K562 (cell line): ENCODE measurements around the gene SRPK3. TPM values are rescaled to one million over a fixed set of nuclear protein-coding genes. Genes with fewer than 3 reads are reported as not detected.

Source experiments
- ATAC-seq: fragments of 200-7000 bp; cut with Tn5 transposase; 3 replicates; pipeline ENCODE4 v1.9.1; 2020; ENCODE audit warnings: moderate library complexity
- BruUV-seq: library from RNA; stranded (reverse); fragments of 400-500 nt; replicated peaks from 2 replicates; lab custom pipeline; 2021; lab: Mats Ljungman, UMichigan
- CTCF ChIA-PET: fragments of 300-600 bp; formaldehyde crosslinking; extraction: SDS; loops from one replicate; lab custom pipeline; 2021; ENCODE audit warnings: low intra/inter-chr PET ratio; lab: Yijun Ruan, JAX
- POLR2A ChIA-PET: fragments of 300-600, 350-650 bp; sonication (Branson Sonifier 250); formaldehyde crosslinking; extraction: SDS; loops from one replicate; lab custom pipeline; 2021; ENCODE audit warnings: antibody characterized with exemption, inconsistent platforms; lab: Yijun Ruan, JAX
- DNase-seq, 4 experiments: peaks; one replicate each; pipeline versions ENCODE4 v3.0.0 to v3.0.0-alpha.2; 2011 to 2018; ENCODE audit warnings: low spot score in 3 of 4, mixed read lengths in 3 of 4; ENCODE audit errors: extremely low read depth in 1 of 4
- FAIRE-seq: peaks from 2 replicates; lab custom pipeline; 2011; peaks lifted over from hg19 to GRCh38; lab: Jason Lieb, UNC
- H2AFZ ChIP-seq: 2 replicates; pipeline ENCODE4 v1.6.0; 2011; ENCODE audit warnings: low read depth, low read length, control low read depth, inconsistent platforms
- H3K27ac ChIP-seq: fragments of 200-600 bp; 3 replicates; pipeline ENCODE4 v1.8.0; 2011; ENCODE audit warnings: low read depth, mild to moderate bottlenecking, control low read depth, inconsistent platforms, low read length, moderate library complexity, mixed read lengths; ENCODE audit errors: extremely low read depth
- H3K27me3 ChIP-seq, 2 experiments: fragments of 300-600 bp in 1 of 2; 2 replicates in 1 of 2; 3 replicates in 1 of 2; pipeline versions ENCODE4 v1.6.0 to v1.8.0; 2011; ENCODE audit warnings: inconsistent platforms in 2 of 2, low read length in 2 of 2, mild to moderate bottlenecking in 1 of 2, mixed read lengths in 1 of 2, moderate library complexity in 1 of 2; ENCODE audit not compliant: control insufficient read depth in 2 of 2, insufficient read depth in 2 of 2
- H3K36me3 ChIP-seq: fragments of 300-600 bp; 3 replicates; pipeline ENCODE4 v1.8.0; 2011; ENCODE audit warnings: mild to moderate bottlenecking, low read length, inconsistent platforms; ENCODE audit not compliant: control insufficient read depth, insufficient read depth
- H3K4me1 ChIP-seq, 2 experiments: fragments of 200-600 bp in 1 of 2; replicated peaks in 1 of 2; 2 replicates in 1 of 2; 3 replicates in 1 of 2; pipeline versions ENCODE4 v1.5.1 to v1.8.0; 2011; ENCODE audit warnings: inconsistent platforms in 2 of 2, low read length in 2 of 2, mild to moderate bottlenecking in 1 of 2, mixed read lengths in 1 of 2, moderate library complexity in 1 of 2; ENCODE audit not compliant: control insufficient read depth in 2 of 2, insufficient read depth in 2 of 2
- H3K4me2 ChIP-seq: 2 replicates; pipeline ENCODE4 v1.6.1; 2011; ENCODE audit warnings: low read length, control low read depth, inconsistent platforms, mixed read lengths; ENCODE audit not compliant: insufficient read depth
- H3K4me3 ChIP-seq: fragments of 200-600 bp; sonication (generic), shearing (Covaris generic); 2 replicates; pipeline ENCODE4 v1.5.1; 2016; ENCODE audit warnings: control low read depth, inconsistent platforms
- H3K79me2 ChIP-seq: fragments of 200-600 bp; 3 replicates; pipeline ENCODE4 v1.8.0; 2011; ENCODE audit warnings: low read length, inconsistent platforms; ENCODE audit not compliant: control insufficient read depth, insufficient read depth
- H3K9ac ChIP-seq, 2 experiments: 2 replicates each; pipeline versions ENCODE4 v1.6.0 to v1.6.1; 2011; ENCODE audit warnings: low read depth in 2 of 2, low read length in 2 of 2, control low read depth in 1 of 2, inconsistent platforms in 1 of 2, mild to moderate bottlenecking in 1 of 2, mixed read lengths in 1 of 2; ENCODE audit not compliant: insufficient read depth in 1 of 2
- H3K9me1 ChIP-seq: one replicate; pipeline ENCODE4 v1.6.0; 2011; ENCODE audit warnings: inconsistent platforms, mild to moderate bottlenecking, low read length, moderate library complexity; ENCODE audit not compliant: control insufficient read depth, insufficient read depth
- H3K9me3 ChIP-seq: replicated peaks from 2 replicates; pipeline ENCODE4 v1.5.1; 2011; ENCODE audit warnings: low read depth, low read length, inconsistent platforms; ENCODE audit not compliant: control insufficient read depth, insufficient read depth
- H4K20me1 ChIP-seq: replicated peaks from 2 replicates; pipeline ENCODE4 v1.6.1; 2011; ENCODE audit warnings: low read length, inconsistent platforms, mixed read lengths; ENCODE audit not compliant: control insufficient read depth, insufficient read depth
- CHD2 ChIP-seq: IDR thresholded peaks from 2 replicates; pipeline ENCODE4 v1.6.1; 2011; ENCODE audit warnings: low read depth, low read length
- JUND ChIP-seq, 2 experiments: IDR thresholded peaks; 2 replicates in 1 of 2; 3 replicates in 1 of 2; pipeline ENCODE4 v1.6.1; 2011; ENCODE audit warnings: borderline replicate concordance in 2 of 2, low read depth in 2 of 2, low read length in 2 of 2, improper control_type of control experiment in 1 of 2, missing biosample characterization in 1 of 2, missing genetic modification characterization in 1 of 2, missing genetic modification reagents in 1 of 2
- POLR2G ChIP-seq: fragments of 200-400 bp; formaldehyde crosslinking; IDR thresholded peaks from 2 replicates; pipeline ENCODE4 v1.6.1; 2017; ENCODE audit warnings: low read depth, mild to moderate bottlenecking, antibody characterized with exemption, low read length, moderate library complexity
- TFAM ChIP-seq: fragments of 250-450 bp; sonication (Bioruptor Pico); conservative IDR thresholded peaks from 2 replicates; pipeline ENCODE4 v1.5.0; 2021; ENCODE audit warnings: mild to moderate bottlenecking, moderate library complexity
- WGBS: fragments of 100-300 bp; shearing (Covaris generic); methylation state at CpG from one replicate; pipeline ENCODE4 v1.1.6; 2016; ENCODE audit warnings: low coverage, mixed read lengths; ENCODE audit not compliant: insufficient coverage; ENCODE audit errors: missing lambda C conversion rate; 5-methylcytosine and 5-hydroxymethylcytosine counted together
- in situ Hi-C: fragments of 300-500 bp; cut with MboI; formaldehyde crosslinking; loops from 4 replicates; pipeline ENCODE4 v1.15.0; 2018; ENCODE audit warnings: inconsistent platforms, mixed read lengths
- intact Hi-C: fragments of 100-400 bp; cut with micrococcal nuclease; formaldehyde crosslinking; loops from 2 replicates; pipeline ENCODE4 v1.14.2; 2022
- polyA plus RNA-seq, 8 experiments: library from polyadenylated mRNA; depleted of rRNA in 4 of 8; stranded (reverse) in 5 of 8; unstranded in 3 of 8; fragments of >200 nt; fragmentation: Nextera tagmentation in 2 of 8; fragmentation: Illumina TruSeq in 1 of 8; extraction: Ambion mirVana in 2 of 8; extraction: Trizol in 1 of 8; gene quantifications; 2 replicates each; pipeline versions ENCODE4 v1.2.1 to v1.2.3, GENCODE V29; 2011 to 2014; ENCODE audit warnings: inconsistent platforms in 1 of 8, missing spikeins in 1 of 8
- total RNA-seq, 7 experiments: library from RNA; depleted of rRNA in 6 of 7; stranded (reverse); fragments of >200 nt in 6 of 7; fragmentation: Illumina TruSeq in 2 of 7; extraction: Trizol in 2 of 7; gene quantifications; 2 replicates each; pipeline versions ENCODE4 v1.2.1 to v1.2.3, GENCODE V29; 2011 to 2021; ENCODE audit warnings: low replicate concordance in 1 of 7

Gene SRPK3
- total and polyA plus RNA-seq, 9 of the 15 experiments (the other 6 are each of a cell fraction or from before 2014, with no cell fraction given), result 0.01 to 0.09 (median 0.04) TPM; not detected in 2

DNA sequence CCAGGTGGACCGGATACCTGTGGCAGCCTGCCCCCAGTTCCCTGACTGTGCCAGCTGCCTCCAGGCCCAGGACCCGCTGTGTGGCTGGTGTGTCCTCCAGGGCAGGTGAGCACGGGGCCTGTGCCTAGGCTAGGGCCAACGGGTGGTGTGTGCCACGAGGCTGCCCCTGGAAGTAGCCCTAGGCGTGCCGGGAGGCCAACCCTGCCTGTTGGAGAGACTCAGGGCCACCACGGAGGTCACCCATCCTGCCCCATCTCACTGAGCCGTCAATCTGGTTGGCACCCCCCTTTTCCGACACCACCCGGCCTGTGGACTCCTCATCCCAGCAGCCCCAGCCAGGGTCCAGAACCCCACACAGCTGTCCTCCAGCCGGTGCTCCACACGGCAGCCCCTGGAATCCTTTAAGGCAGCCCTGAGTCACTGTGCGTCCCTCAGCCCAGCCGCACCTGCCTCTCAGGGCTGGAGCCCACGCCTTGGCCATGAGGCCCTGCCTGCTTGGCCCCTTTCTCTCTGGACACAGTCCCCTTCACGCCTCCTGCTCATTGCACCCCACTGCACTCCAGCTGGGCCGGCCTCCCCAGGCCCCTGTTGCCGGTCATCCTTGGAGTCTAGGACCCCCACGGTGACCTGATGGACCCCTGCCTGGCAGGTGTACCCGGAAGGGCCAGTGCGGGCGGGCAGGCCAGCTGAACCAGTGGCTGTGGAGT is 11.5 kb upstream of the SRPK3 start:
- H3K79me2 ChIP-seq, result peaks cover 11% of the 10 kb centered on the region
- peaks cover 13 to 95% of the 10 kb centered on the region in 2 experiments for H3K4me1 ChIP-seq
- intact Hi-C loops (loop anchor here (5.0 kb wide), 1 partner anchor 158 kb away; the partner anchor contains the start of gene ARHGAP4), in situ Hi-C loops (no loop called here)
- no peaks in the 10 kb centered on the region for H3K27me3 ChIP-seq
- BruUV-seq, result no TSS peak
- no peaks in the 10 kb centered on the region for H3K9me1 ChIP-seq
- no peak overlapping the region for H3K4me2 ChIP-seq
- no peak for FAIRE-seq
- ChIA-PET CTCF (no interaction called here), POLR2A (no interaction called here)
- H3K9me3 ChIP-seq, result no peaks in the 10 kb centered on the region
- ATAC-seq, result no peak
- H2AFZ ChIP-seq, result no peak overlapping the region
- H3K36me3 ChIP-seq, result no peaks in the 10 kb centered on the region
- peak overlapping the region in 1 of 2 experiments; percentile 58; a peak in 2 of 4 replicates for H3K9ac ChIP-seq
- no peak for DNase-seq
- WGBS, result 82% methylated on average over 15 of the region's 23 CpGs
- H3K27ac ChIP-seq, result no peak overlapping the region
- TF ChIP-seq POLR2G, result 0 out of 2 replicates have a peak, but pooled peaks have one; percentile 36
- no peak for TF ChIP-seq TFAM (CRISPR knock-in tag)
- H3K4me3 ChIP-seq, result no peak overlapping the region
- H4K20me1 ChIP-seq, result no peaks in the 10 kb centered on the region

DNA sequence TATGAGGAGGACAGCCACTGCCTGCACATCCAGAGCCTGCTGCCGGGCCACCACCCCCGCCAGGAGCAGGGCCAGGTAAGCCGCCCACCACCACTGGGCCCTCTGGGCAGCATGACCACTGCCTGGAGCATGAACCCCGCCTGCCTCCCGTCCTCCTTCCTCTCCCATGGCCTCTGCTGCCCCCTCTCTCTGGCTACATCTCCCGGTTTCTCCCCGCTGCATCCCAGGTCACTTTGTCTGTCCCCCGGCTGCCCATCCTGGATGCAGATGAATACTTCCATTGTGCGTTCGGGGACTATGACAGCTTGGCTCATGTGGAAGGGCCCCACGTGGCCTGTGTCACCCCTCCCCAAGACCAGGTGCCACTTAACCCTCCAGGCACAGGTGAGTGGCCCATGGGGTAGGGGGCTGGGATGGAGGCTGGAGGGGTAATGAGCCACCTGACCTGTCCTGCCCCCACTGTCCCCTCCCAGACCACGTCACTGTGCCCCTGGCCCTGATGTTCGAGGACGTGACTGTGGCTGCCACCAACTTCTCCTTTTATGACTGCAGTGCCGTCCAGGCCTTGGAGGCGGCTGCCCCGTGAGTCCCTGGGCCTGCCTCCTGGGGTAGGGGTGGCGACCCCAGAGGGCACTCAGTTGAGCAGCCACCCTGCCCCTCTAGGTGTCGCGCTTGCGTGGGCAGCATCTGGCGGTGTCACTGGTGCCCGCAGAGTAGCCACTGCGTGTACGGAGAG is 10.8 kb upstream of the SRPK3 start:
- ChIA-PET CTCF (no interaction called here), POLR2A (no interaction called here)
- no peak overlapping the region for H3K27ac ChIP-seq
- peaks cover 3% of the 10 kb centered on the region; the same call in 2 of the 3 replicates for H3K79me2 ChIP-seq
- no peaks in the 10 kb centered on the region for H3K36me3 ChIP-seq
- H3K9ac ChIP-seq, result peak overlapping the region in 1 of 2 experiments; percentile 26; a peak in 1 of 4 replicates
- DNase-seq, result no peak
- peaks cover 6 to 92% of the 10 kb centered on the region in 2 experiments for H3K4me1 ChIP-seq
- no peaks in the 10 kb centered on the region for H3K9me1 ChIP-seq
- WGBS, result 81% methylated on average over 18 of the region's 25 CpGs
- intact Hi-C loops (loop anchor here (5.0 kb wide), 1 partner anchor 157 kb away; the partner anchor contains the start of gene ARHGAP4), in situ Hi-C loops (no loop called here)
- no peaks in the 10 kb centered on the region for H3K9me3 ChIP-seq
- no peak for ATAC-seq
- H4K20me1 ChIP-seq, result no peaks in the 10 kb centered on the region
- no peak overlapping the region for H3K4me3 ChIP-seq
- FAIRE-seq, result no peak
- H2AFZ ChIP-seq, result no peak overlapping the region
- no TSS peak for BruUV-seq
- H3K27me3 ChIP-seq, result no peaks in the 10 kb centered on the region
- H3K4me2 ChIP-seq, result no peak overlapping the region
- TF ChIP-seq JUND (IDR thresholded peaks at IDR 0.05; ENCODE audit: borderline replicate concordance, low read depth, low read length) (no peak), JUND (tag; IDR thresholded peaks at IDR 0.05; ENCODE audit: borderline replicate concordance, low read depth, low read length) (no peak), POLR2G (peak; percentile 26; the same call in 1 of the 2 replicates), CHD2 (no peak)
